Erythroblast (primary cell): ENCODE results near the gene SPA17.

Experiments
- GATA1 ChIP-seq: IDR thresholded peaks from 2 replicates; pipeline ENCODE4 v1.6.1; 2011; ENCODE audit warnings: low read depth, mild to moderate bottlenecking, control low read depth, low read length, moderate library complexity
- POLR2A ChIP-seq: IDR thresholded peaks from 2 replicates; pipeline ENCODE4 v1.6.1; 2011; ENCODE audit warnings: mild to moderate bottlenecking, low read length

DNA sequence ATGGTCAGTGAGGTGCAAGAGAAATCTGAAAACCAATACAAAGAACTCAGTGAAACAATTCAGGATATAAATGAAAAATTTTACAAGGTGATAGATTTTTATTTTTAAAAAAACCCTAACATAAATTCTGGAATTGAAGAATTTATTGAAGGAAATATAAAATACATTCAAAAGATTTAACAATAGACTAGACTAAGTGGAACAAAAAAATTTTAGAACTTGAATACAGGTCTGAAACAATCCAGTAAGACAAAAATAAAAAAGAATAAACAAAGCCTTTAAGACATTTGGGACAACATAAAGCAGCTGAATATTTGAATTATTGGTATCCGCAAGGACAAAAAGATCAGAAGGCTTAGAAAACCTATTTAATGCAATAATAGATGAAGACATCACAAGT lies 8.7 kb downstream of the SPA17 start:
- TF ChIP-seq POLR2A (no peak), GATA1 (no peak)
